HepG2 (cell line): ENCODE data around the gene KIZ. TPM values are rescaled to one million over a fixed set of nuclear protein-coding genes. Genes with fewer than 3 reads are reported as not detected.
A peak's percentile ranks its signal among the peaks of the same experiment; 100 is the strongest.

Source experiments
- ARID2 ChIP-seq: sonication (generic); formaldehyde crosslinking; IDR thresholded peaks from 2 replicates; pipeline ENCODE4 v1.8.1; 2022; ENCODE audit warnings: mild to moderate bottlenecking, missing genetic modification reagents, borderline replicate concordance
- ATRX ChIP-seq: sonication (generic); formaldehyde crosslinking; IDR thresholded peaks from 2 replicates; pipeline ENCODE4 v1.4.0; 2020; ENCODE audit warnings: missing genetic modification reagents, borderline replicate concordance
- EP300 ChIP-seq, 3 experiments: sonication (generic) in 1 of 3; formaldehyde crosslinking in 1 of 3; IDR thresholded peaks; 2 replicates each; pipeline versions ENCODE4 v1.5.1 to v1.6.1; 2011 to 2020; ENCODE audit warnings: low read depth in 2 of 3, low read length in 2 of 3, borderline replicate concordance in 1 of 3, improper control_type of control experiment in 1 of 3, mild to moderate bottlenecking in 1 of 3, missing genetic modification reagents in 1 of 3, moderate library complexity in 1 of 3
- FOXM1 ChIP-seq: sonication (generic); formaldehyde crosslinking; IDR thresholded peaks from 2 replicates; pipeline ENCODE4 v1.5.0; 2020; ENCODE audit warnings: missing genetic modification reagents
- IRF2 ChIP-seq: IDR thresholded peaks from 2 replicates; pipeline ENCODE4 v1.6.1; 2018; ENCODE audit warnings: missing genetic modification reagents, missing compliant biosample characterization
- NKX3-1 ChIP-seq: sonication (generic); formaldehyde crosslinking; IDR thresholded peaks from 2 replicates; pipeline ENCODE4 v1.5.0; 2020; ENCODE audit warnings: missing genetic modification reagents
- SALL1 ChIP-seq: sonication (generic); formaldehyde crosslinking; IDR thresholded peaks from 2 replicates; pipeline ENCODE4 v1.8.0; 2022; ENCODE audit warnings: mild to moderate bottlenecking, missing genetic modification reagents
- YY1 ChIP-seq: IDR thresholded peaks from 2 replicates; pipeline ENCODE4 v1.6.1; 2011; ENCODE audit warnings: low read length, low read depth, moderate library complexity, mild to moderate bottlenecking; ENCODE audit not compliant: insufficient read depth, insufficient replicate concordance
- ZNF121 ChIP-seq: sonication (generic); formaldehyde crosslinking; IDR thresholded peaks from 2 replicates; pipeline ENCODE4 v1.5.0; 2020; ENCODE audit warnings: mild to moderate bottlenecking, missing genetic modification reagents
- ZNF124 ChIP-seq: sonication (generic); formaldehyde crosslinking; IDR thresholded peaks from 2 replicates; pipeline ENCODE4 v1.4.0; 2020; ENCODE audit warnings: missing genetic modification reagents
- ZNF138 ChIP-seq: sonication (generic); formaldehyde crosslinking; IDR thresholded peaks from 2 replicates; pipeline ENCODE4 v1.5.0; 2020; ENCODE audit warnings: mild to moderate bottlenecking, low read depth, missing genetic modification reagents
- ZNF749 ChIP-seq: sonication (generic); formaldehyde crosslinking; IDR thresholded peaks from 2 replicates; pipeline ENCODE4 v1.8.0; 2022; ENCODE audit warnings: mild to moderate bottlenecking, missing genetic modification reagents, moderate library complexity, borderline replicate concordance
- ZNF777 ChIP-seq: sonication (generic); formaldehyde crosslinking; IDR thresholded peaks from 2 replicates; pipeline ENCODE4 v1.4.0; 2020; ENCODE audit warnings: missing genetic modification reagents
- ZNF781 ChIP-seq: sonication (generic); formaldehyde crosslinking; IDR thresholded peaks from 2 replicates; pipeline ENCODE4 v1.5.1; 2020; ENCODE audit warnings: borderline replicate concordance, mild to moderate bottlenecking, missing genetic modification reagents; ENCODE audit errors: not compliant biosample characterization
- ZSCAN30 ChIP-seq: sonication (generic); formaldehyde crosslinking; IDR thresholded peaks from 2 replicates; pipeline ENCODE4 v1.5.0; 2020; ENCODE audit warnings: mild to moderate bottlenecking, missing genetic modification reagents
- ZZZ3 ChIP-seq: sonication (generic); formaldehyde crosslinking; IDR thresholded peaks from 2 replicates; pipeline ENCODE4 v1.4.0; 2020; ENCODE audit warnings: missing genetic modification reagents, mild to moderate bottlenecking, borderline replicate concordance
- polyA plus RNA-seq, 8 experiments: library from polyadenylated mRNA; depleted of rRNA in 3 of 8; stranded (reverse) in 7 of 8; unstranded in 1 of 8; fragments of >200 nt; fragmentation: Illumina TruSeq in 4 of 8; extraction: Trizol in 4 of 8; gene quantifications; 2 replicates each; pipeline versions ENCODE4 v1.2.1 to v1.2.3, GENCODE V29; 2011 to 2016; ENCODE audit warnings: low read depth in 4 of 8, missing spikeins in 1 of 8, mixed read lengths in 1 of 8; ENCODE audit not compliant: insufficient read depth in 1 of 8
- total RNA-seq, 5 experiments: library from RNA; depleted of rRNA; stranded (reverse); fragments of >200 nt; fragmentation: Illumina TruSeq; extraction: Trizol; gene quantifications; 2 replicates each; pipeline ENCODE4 v1.2.3, GENCODE V29; 2016; ENCODE audit warnings: low read depth in 1 of 5
- TF ChIP-seq, protein P1 (sequence below): sonication (generic); formaldehyde crosslinking; conservative IDR thresholded peaks from 2 replicates; pipeline ENCODE4 v1.8.1; 2023; ENCODE audit warnings: missing genetic modification reagents
- TF ChIP-seq, protein P2 (sequence below): sonication (generic); formaldehyde crosslinking; IDR thresholded peaks from 2 replicates; pipeline ENCODE4 v1.4.0; 2020; ENCODE audit warnings: missing genetic modification reagents, borderline replicate concordance
- TF ChIP-seq, protein P3 (sequence below): sonication (generic); formaldehyde crosslinking; IDR thresholded peaks from 2 replicates; pipeline ENCODE4 v1.4.0; 2020; ENCODE audit warnings: mild to moderate bottlenecking, missing genetic modification reagents, borderline replicate concordance
- TF ChIP-seq, protein P4 (sequence below): sonication (generic); formaldehyde crosslinking; conservative IDR thresholded peaks from 2 replicates; pipeline ENCODE4 v1.4.0; 2020; ENCODE audit warnings: missing genetic modification reagents

Gene KIZ
- total and polyA plus RNA-seq, 2 of the 13 experiments (the other 11 are each of a cell fraction or from before 2014, with no cell fraction given), result 46.3 to 114 TPM

DNA sequence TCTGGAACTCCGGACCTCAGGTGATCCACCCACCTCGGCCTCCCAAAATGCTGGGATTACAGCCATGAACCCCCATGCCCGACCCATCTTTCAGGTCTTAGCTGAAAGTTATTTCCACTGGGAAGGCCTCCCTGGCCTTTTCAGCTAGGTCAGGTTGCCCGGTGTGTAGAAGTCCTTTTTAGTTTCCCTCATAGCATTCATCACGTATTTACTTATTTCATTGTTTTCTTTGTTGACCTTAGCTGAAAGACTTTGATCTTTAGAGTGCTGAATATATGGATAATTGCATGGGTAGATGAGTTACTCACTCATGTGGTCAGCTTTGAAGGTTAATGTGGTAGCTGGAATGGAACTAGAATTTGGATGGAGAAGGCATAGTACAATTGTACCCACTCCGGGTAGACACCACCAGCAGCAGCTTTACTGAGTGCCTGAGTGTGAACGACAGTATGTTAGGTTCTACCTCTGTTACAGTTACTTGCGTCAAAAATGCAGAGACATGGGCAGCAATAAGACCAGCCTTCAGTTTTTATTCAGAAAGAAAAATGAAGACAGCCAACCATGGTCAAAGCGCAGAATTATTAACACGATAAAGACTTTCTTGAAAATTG lies 9.1 kb downstream of the KIZ start (continued):
- TF ChIP-seq ZNF781 (CRISPR knock-in tag) (no peak), ARID2 (CRISPR knock-in tag) (no peak), ZZZ3 (no peak), ZNF749 (CRISPR knock-in tag) (no peak; the same call in 1 of the 2 replicates), IRF2 (CRISPR knock-in tag) (peak; percentile 92; the same call in 1 of the 2 replicates), ATRX (no peak), ZNF121 (CRISPR knock-in tag) (peak; percentile 16; the same call in 1 of the 2 replicates), ZNF138 (CRISPR knock-in tag) (no peak), ZSCAN30 (CRISPR knock-in tag) (no peak), YY1 (no peak), EP300 (IDR thresholded peaks at IDR 0.05; ENCODE audit: low read depth in 2 of 2, low read length in 2 of 2) (peak; percentile 90 to 97; a peak in 3 of 4 replicates), EP300 (CRISPR knock-in tag; IDR thresholded peaks at IDR 0.05; ENCODE audit: borderline replicate concordance) (peak; percentile 97), NKX3-1 (peak; percentile 98), ZNF777 (0 out of 2 replicates have a peak, but pooled peaks have one; percentile 38), FOXM1 (CRISPR knock-in tag) (no peak), ZNF124 (peak; percentile 77; the same call in 1 of the 2 replicates), SALL1 (CRISPR knock-in tag) (peak; percentile 96)
- TF ChIP-seq, protein P1, sequence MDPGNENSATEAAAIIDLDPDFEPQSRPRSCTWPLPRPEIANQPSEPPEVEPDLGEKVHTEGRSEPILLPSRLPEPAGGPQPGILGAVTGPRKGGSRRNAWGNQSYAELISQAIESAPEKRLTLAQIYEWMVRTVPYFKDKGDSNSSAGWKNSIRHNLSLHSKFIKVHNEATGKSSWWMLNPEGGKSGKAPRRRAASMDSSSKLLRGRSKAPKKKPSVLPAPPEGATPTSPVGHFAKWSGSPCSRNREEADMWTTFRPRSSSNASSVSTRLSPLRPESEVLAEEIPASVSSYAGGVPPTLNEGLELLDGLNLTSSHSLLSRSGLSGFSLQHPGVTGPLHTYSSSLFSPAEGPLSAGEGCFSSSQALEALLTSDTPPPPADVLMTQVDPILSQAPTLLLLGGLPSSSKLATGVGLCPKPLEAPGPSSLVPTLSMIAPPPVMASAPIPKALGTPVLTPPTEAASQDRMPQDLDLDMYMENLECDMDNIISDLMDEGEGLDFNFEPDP (CRISPR knock-in tag), result no peak
- TF ChIP-seq, protein P2, sequence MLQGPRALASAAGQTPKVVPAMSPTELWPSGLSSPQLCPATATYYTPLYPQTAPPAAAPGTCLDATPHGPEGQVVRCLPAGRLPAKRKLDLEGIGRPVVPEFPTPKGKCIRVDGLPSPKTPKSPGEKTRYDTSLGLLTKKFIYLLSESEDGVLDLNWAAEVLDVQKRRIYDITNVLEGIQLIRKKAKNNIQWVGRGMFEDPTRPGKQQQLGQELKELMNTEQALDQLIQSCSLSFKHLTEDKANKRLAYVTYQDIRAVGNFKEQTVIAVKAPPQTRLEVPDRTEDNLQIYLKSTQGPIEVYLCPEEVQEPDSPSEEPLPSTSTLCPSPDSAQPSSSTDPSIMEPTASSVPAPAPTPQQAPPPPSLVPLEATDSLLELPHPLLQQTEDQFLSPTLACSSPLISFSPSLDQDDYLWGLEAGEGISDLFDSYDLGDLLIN, result no peak
- TF ChIP-seq, protein P3, sequence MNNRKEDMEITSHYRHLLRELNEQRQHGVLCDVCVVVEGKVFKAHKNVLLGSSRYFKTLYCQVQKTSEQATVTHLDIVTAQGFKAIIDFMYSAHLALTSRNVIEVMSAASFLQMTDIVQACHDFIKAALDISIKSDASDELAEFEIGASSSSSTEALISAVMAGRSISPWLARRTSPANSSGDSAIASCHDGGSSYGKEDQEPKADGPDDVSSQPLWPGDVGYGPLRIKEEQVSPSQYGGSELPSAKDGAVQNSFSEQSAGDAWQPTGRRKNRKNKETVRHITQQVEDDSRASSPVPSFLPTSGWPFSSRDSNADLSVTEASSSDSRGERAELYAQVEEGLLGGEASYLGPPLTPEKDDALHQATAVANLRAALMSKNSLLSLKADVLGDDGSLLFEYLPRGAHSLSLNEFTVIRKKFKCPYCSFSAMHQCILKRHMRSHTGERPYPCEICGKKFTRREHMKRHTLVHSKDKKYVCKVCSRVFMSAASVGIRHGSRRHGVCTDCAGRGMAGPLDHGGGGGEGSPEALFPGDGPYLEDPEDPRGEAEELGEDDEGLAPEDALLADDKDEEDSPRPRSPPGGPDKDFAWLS (CRISPR knock-in tag), result 0 out of 2 replicates have a peak, but pooled peaks have one; percentile 43
- TF ChIP-seq, protein P4, sequence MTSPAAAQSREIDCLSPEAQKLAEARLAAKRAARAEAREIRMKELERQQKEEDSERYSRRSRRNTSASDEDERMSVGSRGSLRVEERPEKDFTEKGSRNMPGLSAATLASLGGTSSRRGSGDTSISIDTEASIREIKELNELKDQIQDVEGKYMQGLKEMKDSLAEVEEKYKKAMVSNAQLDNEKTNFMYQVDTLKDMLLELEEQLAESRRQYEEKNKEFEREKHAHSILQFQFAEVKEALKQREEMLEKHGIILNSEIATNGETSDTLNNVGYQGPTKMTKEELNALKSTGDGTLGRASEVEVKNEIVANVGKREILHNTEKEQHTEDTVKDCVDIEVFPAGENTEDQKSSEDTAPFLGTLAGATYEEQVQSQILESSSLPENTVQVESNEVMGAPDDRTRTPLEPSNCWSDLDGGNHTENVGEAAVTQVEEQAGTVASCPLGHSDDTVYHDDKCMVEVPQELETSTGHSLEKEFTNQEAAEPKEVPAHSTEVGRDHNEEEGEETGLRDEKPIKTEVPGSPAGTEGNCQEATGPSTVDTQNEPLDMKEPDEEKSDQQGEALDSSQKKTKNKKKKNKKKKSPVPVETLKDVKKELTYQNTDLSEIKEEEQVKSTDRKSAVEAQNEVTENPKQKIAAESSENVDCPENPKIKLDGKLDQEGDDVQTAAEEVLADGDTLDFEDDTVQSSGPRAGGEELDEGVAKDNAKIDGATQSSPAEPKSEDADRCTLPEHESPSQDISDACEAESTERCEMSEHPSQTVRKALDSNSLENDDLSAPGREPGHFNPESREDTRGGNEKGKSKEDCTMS, result 0 out of 2 replicates have a peak, but pooled peaks have one; percentile 70
